GM13977 (cell line): ENCODE measurements around the gene VPS4B.
"Not testable (repeated sequence)": the region's sequence is repeated elsewhere in the genome, so short reads cannot be mapped to it uniquely, and the experiment has no call there.

ENCODE experiments used
- DNase-seq: peaks from one replicate; pipeline ENCODE4 v3.0.0; 2012; ENCODE audit warnings: low spot score
- in situ Hi-C: fragments of 300-500 bp; cut with MboI; formaldehyde crosslinking; loops from one replicate; pipeline ENCODE4 v1.12.0; 2022; ENCODE audit warnings: low sequenced_read_pairs, low pct_unique_long_range_greater_than_20kb, mixed read lengths, inconsistent platforms; ENCODE audit not compliant: unreplicated experiment
- TF ChIP-seq, protein P1 (sequence below): IDR thresholded peaks from 2 replicates; pipeline ENCODE4 v1.5.1; 2012; ENCODE audit warnings: mild to moderate bottlenecking, control low read depth; ENCODE audit not compliant: insufficient read depth; ENCODE audit errors: extremely low read depth, missing control alignments

Gene VPS4B

DNA sequence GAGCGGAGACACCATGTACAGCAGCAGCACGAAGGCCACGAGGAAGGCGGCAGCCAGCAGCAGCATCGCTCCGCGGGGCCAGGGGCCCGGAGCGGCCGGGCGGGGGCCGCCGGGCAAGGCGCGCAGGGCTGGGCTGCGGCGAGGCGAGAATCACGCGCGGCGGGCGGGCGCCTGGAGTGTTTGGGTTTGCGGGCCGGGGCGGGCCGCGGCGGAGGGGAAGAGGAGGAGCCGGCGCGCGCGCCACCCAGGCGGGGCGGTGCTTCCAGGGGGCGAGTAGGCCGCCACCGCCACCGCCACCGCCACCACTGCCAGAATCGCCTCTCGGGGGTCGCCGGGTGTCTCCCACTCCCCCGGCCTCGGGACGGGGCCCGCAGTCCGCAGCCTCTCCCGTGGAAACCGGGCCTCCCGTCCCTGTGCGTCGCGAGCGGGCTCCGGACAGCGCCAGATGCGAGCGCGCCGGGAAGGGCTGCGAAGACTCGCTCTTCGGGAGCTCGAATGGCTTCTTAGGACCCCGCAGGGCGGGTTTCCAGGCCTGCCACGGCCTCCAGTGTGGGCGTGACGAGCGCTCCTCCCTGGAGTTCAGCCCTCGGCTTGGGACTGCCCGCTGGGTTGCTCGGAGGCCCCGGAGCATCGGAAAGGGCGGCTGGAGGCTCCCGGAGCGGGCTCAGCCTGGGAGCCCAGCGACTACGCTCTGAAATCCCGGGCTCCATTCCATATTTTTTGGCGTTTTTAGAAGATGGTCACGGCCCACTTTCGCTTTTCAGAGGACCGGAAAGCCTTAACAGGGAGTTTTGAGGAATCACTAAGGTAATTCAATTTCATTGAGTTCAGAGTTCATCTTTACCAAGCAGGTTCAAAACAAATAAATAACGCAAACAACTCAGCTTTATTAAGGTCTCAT is 55.0 kb downstream of the VPS4B start, which contains the start of gene KDSR:
Gene KDSR (minus strand): TSS at position 154 of the 901 bp plus-strand sequence. CDS start 88 bp downstream, at position 66.
- TF ChIP-seq, protein P1, sequence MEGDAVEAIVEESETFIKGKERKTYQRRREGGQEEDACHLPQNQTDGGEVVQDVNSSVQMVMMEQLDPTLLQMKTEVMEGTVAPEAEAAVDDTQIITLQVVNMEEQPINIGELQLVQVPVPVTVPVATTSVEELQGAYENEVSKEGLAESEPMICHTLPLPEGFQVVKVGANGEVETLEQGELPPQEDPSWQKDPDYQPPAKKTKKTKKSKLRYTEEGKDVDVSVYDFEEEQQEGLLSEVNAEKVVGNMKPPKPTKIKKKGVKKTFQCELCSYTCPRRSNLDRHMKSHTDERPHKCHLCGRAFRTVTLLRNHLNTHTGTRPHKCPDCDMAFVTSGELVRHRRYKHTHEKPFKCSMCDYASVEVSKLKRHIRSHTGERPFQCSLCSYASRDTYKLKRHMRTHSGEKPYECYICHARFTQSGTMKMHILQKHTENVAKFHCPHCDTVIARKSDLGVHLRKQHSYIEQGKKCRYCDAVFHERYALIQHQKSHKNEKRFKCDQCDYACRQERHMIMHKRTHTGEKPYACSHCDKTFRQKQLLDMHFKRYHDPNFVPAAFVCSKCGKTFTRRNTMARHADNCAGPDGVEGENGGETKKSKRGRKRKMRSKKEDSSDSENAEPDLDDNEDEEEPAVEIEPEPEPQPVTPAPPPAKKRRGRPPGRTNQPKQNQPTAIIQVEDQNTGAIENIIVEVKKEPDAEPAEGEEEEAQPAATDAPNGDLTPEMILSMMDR = no peak
- in situ Hi-C loops = no loop called here
- peak; percentile 95 for DNase-seq

DNA sequence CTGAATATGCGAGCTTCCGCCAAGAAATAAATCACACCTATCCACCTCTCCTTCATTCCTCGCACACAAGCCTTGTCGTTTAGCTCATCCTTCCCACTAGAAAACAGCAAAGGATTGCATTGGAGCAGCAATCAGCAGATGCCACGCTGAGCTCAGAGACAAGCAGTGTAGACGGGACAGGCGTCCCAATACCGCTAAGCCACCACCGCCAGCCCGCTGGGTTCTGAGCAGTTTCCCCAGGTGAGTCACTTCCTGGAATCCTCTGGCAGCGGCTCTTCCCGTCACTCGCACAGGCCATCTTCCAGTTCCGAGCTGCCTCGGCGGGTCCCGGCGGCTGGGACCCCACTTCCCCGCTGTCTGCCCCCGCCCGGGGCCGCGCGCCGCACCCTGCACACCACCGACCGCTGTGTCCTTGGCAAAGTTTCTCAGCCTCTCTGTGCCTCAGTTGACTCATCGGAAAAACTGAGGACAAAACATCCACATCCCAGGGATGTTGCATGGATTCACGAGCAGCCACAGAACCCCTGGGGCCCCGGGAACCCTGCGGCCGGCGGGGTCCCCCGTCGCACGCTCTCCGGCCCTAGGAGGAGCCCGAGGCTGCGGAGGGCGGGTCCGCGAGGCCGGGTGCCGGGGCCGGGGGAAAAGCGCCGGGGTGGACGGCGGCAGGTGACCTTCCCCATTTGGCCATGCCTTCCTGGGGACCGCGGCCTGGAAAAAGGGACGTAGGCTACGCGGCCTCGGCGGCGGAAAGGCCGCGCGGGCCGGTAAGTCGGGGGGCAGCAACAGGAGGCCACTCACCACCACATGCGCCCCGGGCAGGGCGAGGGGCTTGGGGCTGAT is 55.8 kb downstream of the VPS4B start:
- in situ Hi-C loops = no loop called here
- peak; percentile 69 for DNase-seq
- TF ChIP-seq, protein P1 = no peak

DNA sequence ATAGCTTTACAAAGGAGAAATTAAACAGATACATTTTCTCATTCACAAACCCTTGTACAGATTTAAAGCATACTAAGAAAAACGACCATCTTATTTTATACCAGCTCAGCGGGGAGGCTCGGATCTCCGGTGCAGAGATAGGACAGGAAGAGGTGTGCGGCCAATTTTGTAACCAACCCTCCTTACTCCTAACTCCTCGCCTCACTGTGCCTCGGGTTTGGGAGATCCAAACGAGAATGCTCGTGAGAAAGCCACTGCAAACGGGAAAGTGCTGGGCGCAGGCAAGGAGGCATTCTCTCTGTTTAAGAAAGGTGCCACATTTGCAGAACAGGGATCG is 56.4 kb downstream of the VPS4B start:
- TF ChIP-seq, protein P1 = no peak
- in situ Hi-C loops = no loop called here
- DNase-seq = peak; percentile 35

DNA sequence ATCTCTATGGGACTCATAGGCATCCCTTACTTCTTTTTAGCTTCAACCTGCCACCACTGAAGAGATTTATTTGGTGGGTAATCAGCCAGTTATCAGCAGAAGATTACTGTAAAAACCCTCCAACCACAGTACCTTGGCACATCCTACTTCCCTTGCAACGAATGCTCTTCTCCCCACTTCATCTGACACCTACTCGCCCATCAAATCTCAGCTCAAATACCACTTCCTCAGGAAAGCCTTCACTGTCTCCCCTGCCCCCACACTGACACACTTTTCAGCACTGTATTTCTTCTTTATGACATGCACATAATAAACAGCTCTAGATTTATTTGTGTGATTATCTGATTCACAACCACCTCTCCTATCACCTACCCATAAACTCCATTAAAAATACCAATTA is 58.3 kb downstream of the VPS4B start:
- DNase-seq = no peak
- TF ChIP-seq, protein P1 = no peak
- in situ Hi-C loops = no loop called here

DNA sequence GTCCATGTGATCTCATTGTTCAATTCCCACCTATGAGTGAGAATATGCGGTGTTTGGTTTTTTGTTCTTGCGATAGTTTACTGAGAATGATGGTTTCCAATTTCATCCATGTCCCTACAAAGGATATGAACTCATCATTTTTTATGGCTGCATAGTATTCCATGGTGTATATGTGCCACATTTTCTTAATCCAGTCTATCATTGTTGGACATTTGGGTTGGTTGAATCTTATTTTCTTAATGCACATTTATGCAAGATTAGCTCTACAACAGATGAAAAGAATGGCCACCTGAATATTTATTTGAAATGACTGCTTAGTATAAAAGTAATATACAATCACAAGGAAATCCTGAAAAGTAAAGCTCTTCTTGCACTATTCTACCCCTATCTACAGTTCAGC is 58.9 kb downstream of the VPS4B start:
- in situ Hi-C loops, DNase-seq: not testable (repeated sequence)

DNA sequence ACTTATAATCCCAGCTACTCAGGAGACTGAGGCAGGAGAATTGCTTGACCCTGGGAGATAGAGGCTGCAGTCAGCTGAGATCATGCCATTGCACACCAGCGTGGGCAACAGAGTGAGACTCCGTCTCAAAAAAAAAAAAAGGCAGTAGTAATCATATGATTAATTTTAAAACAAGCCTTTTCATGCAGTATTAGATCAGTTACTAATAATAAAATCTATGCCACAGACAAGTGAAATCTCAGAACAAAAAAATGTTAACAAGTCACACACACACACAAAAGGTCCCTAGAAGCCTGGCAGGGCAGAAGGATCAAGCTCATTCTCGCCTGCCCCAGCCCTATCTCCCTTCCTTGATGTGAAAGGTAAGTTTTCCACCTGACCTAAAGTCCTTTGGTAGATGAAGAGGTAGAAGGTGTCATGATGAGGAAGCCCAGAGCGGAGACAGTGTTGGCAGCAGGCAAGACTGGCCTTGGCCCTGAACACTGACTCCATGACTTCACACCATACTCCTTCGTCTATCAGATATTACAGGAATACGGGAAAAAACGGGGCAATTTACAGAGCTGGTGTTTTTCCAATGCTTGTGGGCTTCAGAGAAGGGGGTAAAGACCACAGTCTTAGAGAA is 65.9 kb downstream of the VPS4B start:
- TF ChIP-seq, protein P1 = no peak
- in situ Hi-C loops = no loop called here
- DNase-seq = no peak
